IMR-90 (cell line): ENCODE data around the gene ZBTB8A. TPM values are rescaled to one million over a fixed set of nuclear protein-coding genes. Genes with fewer than 3 reads are reported as not detected.

Source experiments
- ATAC-seq: fragments of 200-7000 bp; cut with Tn5 transposase; 2 replicates; pipeline ENCODE4 v1.9.1; 2020; ENCODE audit warnings: low read depth, mild to moderate bottlenecking, moderate library complexity
- BruUV-seq: library from RNA; stranded (reverse); fragments of 400-500 nt; replicated peaks from 2 replicates; lab custom pipeline; 2021; lab: Mats Ljungman, UMichigan
- CTCF ChIA-PET: fragments of 300-600 bp; formaldehyde crosslinking; extraction: SDS; loops from one replicate; lab custom pipeline; 2021; ENCODE audit warnings: antibody characterized with exemption; lab: Yijun Ruan, JAX
- POLR2A ChIA-PET: fragments of 300-600 bp; sonication (Branson Sonifier 250); formaldehyde crosslinking; loops from one replicate; lab custom pipeline; 2022; ENCODE audit warnings: antibody characterized with exemption; ENCODE audit not compliant: unreplicated experiment; lab: Charles Lee
- DNase-seq: peaks from one replicate; pipeline ENCODE4 v3.0.0; 2013
- H2AFZ ChIP-seq: replicated peaks from 2 replicates; pipeline ENCODE3; 2013; ENCODE audit warnings: low read length, mild to moderate bottlenecking; ENCODE audit not compliant: poor library complexity
- H2AK5ac ChIP-seq: 2 replicates; pipeline ENCODE4 v1.6.1; 2013; ENCODE audit warnings: low read depth, low read length, inconsistent platforms
- H2AK9ac ChIP-seq: replicated peaks from 2 replicates; pipeline ENCODE3; 2013; ENCODE audit warnings: mild to moderate bottlenecking, low read depth, low read length, moderate library complexity; ENCODE audit not compliant: poor library complexity
- H2BK120ac ChIP-seq: 2 replicates; pipeline ENCODE4 v1.6.1; 2013; ENCODE audit warnings: low read depth, low read length, inconsistent platforms
- H2BK15ac ChIP-seq: 3 replicates; pipeline ENCODE4 v1.6.1; 2013; ENCODE audit warnings: low read depth, low read length, inconsistent platforms
- H2BK20ac ChIP-seq: 2 replicates; pipeline ENCODE4 v1.6.1; 2013; ENCODE audit warnings: low read depth, mild to moderate bottlenecking, inconsistent platforms, low read length, moderate library complexity
- H2BK5ac ChIP-seq: 2 replicates; pipeline ENCODE4 v1.6.1; 2013; ENCODE audit warnings: mild to moderate bottlenecking, low read depth, low read length, inconsistent platforms; ENCODE audit not compliant: poor library complexity, severe bottlenecking
- H3K14ac ChIP-seq: replicated peaks from 2 replicates; pipeline ENCODE4 v1.6.1; 2013; ENCODE audit warnings: low read depth, low read length, inconsistent platforms
- H3K18ac ChIP-seq: 2 replicates; pipeline ENCODE4 v1.6.1; 2013; ENCODE audit warnings: low read depth, low read length, control low read depth
- H3K23ac ChIP-seq: 2 replicates; pipeline ENCODE4 v1.6.1; 2013; ENCODE audit warnings: low read depth, low read length, inconsistent platforms
- H3K27ac ChIP-seq: 2 replicates; pipeline ENCODE4 v1.5.1; 2013; ENCODE audit warnings: mild to moderate bottlenecking, control low read depth, low read length; ENCODE audit not compliant: insufficient read depth
- H3K27me3 ChIP-seq: 2 replicates; pipeline ENCODE4 v1.6.1; 2013; ENCODE audit warnings: low read length; ENCODE audit not compliant: control insufficient read depth, insufficient read depth
- H3K36me3 ChIP-seq: 2 replicates; pipeline ENCODE4 v1.6.1; 2013; ENCODE audit warnings: low read length, mixed read lengths; ENCODE audit not compliant: control insufficient read depth, insufficient read depth
- H3K4ac ChIP-seq: 2 replicates; pipeline ENCODE4 v1.6.1; 2013; ENCODE audit warnings: low read depth, low read length, inconsistent platforms
- H3K4me1 ChIP-seq: 2 replicates; pipeline ENCODE4 v1.6.1; 2013; ENCODE audit warnings: low read length, mixed read lengths; ENCODE audit not compliant: control insufficient read depth, insufficient read depth
- H3K4me2 ChIP-seq: 2 replicates; pipeline ENCODE4 v1.6.1; 2013; ENCODE audit warnings: low read depth, mild to moderate bottlenecking, control low read depth, low read length, moderate library complexity
- H3K4me3 ChIP-seq: 2 replicates; pipeline ENCODE4 v1.5.1; 2013; ENCODE audit warnings: low read depth, mild to moderate bottlenecking, control low read depth, low read length, moderate library complexity; ENCODE audit not compliant: insufficient read depth
- H3K56ac ChIP-seq: 2 replicates; pipeline ENCODE4 v1.6.1; 2013; ENCODE audit warnings: low read length, inconsistent platforms; ENCODE audit not compliant: insufficient read depth; ENCODE audit errors: extremely low read depth
- H3K79me1 ChIP-seq, 2 experiments: 2 replicates each; pipeline ENCODE4 v1.6.1; 2013; ENCODE audit warnings: low read length in 2 of 2, inconsistent platforms in 1 of 2, low read depth in 1 of 2
- H3K9ac ChIP-seq: 2 replicates; pipeline ENCODE4 v1.6.1; 2013; ENCODE audit warnings: low read depth, low read length, control low read depth
- H3K9me1 ChIP-seq: 2 replicates; pipeline ENCODE4 v1.6.1; 2013; ENCODE audit warnings: low read length, inconsistent platforms; ENCODE audit not compliant: insufficient read depth
- H3K9me3 ChIP-seq: 2 replicates; pipeline ENCODE4 v1.6.1; 2013; ENCODE audit warnings: low read length; ENCODE audit not compliant: control insufficient read depth, insufficient read depth
- H4K20me1 ChIP-seq: 2 replicates; pipeline ENCODE4 v1.6.1; 2013; ENCODE audit warnings: low read length, inconsistent platforms; ENCODE audit not compliant: insufficient read depth
- H4K5ac ChIP-seq: 2 replicates; pipeline ENCODE4 v1.6.1; 2013; ENCODE audit warnings: mild to moderate bottlenecking, low read depth, low read length, control low read depth
- H4K8ac ChIP-seq, 2 experiments: 2 replicates each; pipeline ENCODE4 v1.6.1; 2013; ENCODE audit warnings: low read depth in 2 of 2, low read length in 2 of 2, control low read depth in 1 of 2, inconsistent platforms in 1 of 2
- H4K91ac ChIP-seq: 2 replicates; pipeline ENCODE4 v1.6.1; 2013; ENCODE audit warnings: low read depth, low read length, inconsistent platforms; ENCODE audit not compliant: insufficient read depth
- CEBPB ChIP-seq: IDR thresholded peaks from 2 replicates; pipeline ENCODE4 v1.6.1; 2012; ENCODE audit warnings: low read depth, low read length, improper control_type of control experiment
- CHD1 ChIP-seq: IDR thresholded peaks from 2 replicates; pipeline ENCODE4 v1.6.1; 2012; ENCODE audit warnings: low read depth, low read length, improper control_type of control experiment
- CTCF ChIP-seq: conservative IDR thresholded peaks from 2 replicates; pipeline ENCODE4 v1.5.1; 2012; ENCODE audit warnings: mild to moderate bottlenecking, low read depth, low read length, improper control_type of control experiment
- ELK1 ChIP-seq: fragments of 150-350 bp; IDR thresholded peaks from 2 replicates; pipeline ENCODE4 v1.6.1; 2016; ENCODE audit warnings: low read depth, mild to moderate bottlenecking, low read length, moderate library complexity, borderline replicate concordance
- MAFK ChIP-seq: IDR thresholded peaks from 2 replicates; pipeline ENCODE4 v1.6.1; 2012; ENCODE audit warnings: low read depth, low read length, improper control_type of control experiment
- MAZ ChIP-seq: IDR thresholded peaks from 2 replicates; pipeline ENCODE4 v1.6.1; 2012; ENCODE audit warnings: low read depth, mild to moderate bottlenecking, low read length, improper control_type of control experiment, moderate library complexity, borderline replicate concordance
- MXI1 ChIP-seq: IDR thresholded peaks from 2 replicates; pipeline ENCODE4 v1.6.1; 2012; ENCODE audit warnings: low read depth, mild to moderate bottlenecking, low read length, moderate library complexity, borderline replicate concordance
- NFE2L2 ChIP-seq: fragments of 150-350 bp; IDR thresholded peaks from 2 replicates; pipeline ENCODE4 v1.6.1; 2016; ENCODE audit warnings: low read depth, mild to moderate bottlenecking, low read length
- RCOR1 ChIP-seq: IDR thresholded peaks from 2 replicates; pipeline ENCODE4 v1.6.1; 2012; ENCODE audit warnings: mild to moderate bottlenecking, low read length, improper control_type of control experiment; ENCODE audit not compliant: insufficient replicate concordance
- RFX5 ChIP-seq: IDR thresholded peaks from 2 replicates; pipeline ENCODE4 v1.8.0; 2012; ENCODE audit warnings: low read depth, mild to moderate bottlenecking, low read length, moderate library complexity
- USF2 ChIP-seq: fragments of 150-350 bp; IDR thresholded peaks from 2 replicates; pipeline ENCODE4 v1.6.1; 2017; ENCODE audit warnings: mild to moderate bottlenecking, antibody characterized with exemption, low read length, low read depth
- WGBS, 2 experiments: methylation state at CpG; one replicate each; pipeline versions ENCODE4 v1.1.5 to v1.1.7; 2013; ENCODE audit warnings: missing lambda C conversion rate in 2 of 2; ENCODE audit not compliant: insufficient read length in 1 of 2; ENCODE audit errors: extremely low coverage in 2 of 2; 5-methylcytosine and 5-hydroxymethylcytosine counted together
- dilution Hi-C: fragments of 300-500 bp; cut with HindIII; formaldehyde crosslinking; loops from one replicate; pipeline ENCODE4 v1.14.3; 2018; ENCODE audit warnings: low sequenced_read_pairs; ENCODE audit not compliant: unreplicated experiment
- in situ Hi-C: fragments of 300-500 bp; cut with MboI; formaldehyde crosslinking; loops from 3 replicates; pipeline ENCODE4 v1.14.3; 2019; ENCODE audit warnings: low sequenced_read_pairs, inconsistent platforms, mixed read lengths
- intact Hi-C: fragments of 100-400 bp; cut with micrococcal nuclease; formaldehyde crosslinking; loops from 2 replicates; pipeline ENCODE4 v1.10.0; 2022
- polyA plus RNA-seq, 3 experiments: library from polyadenylated mRNA; depleted of rRNA; stranded (reverse); fragments of >200 nt; gene quantifications; 2 replicates each; pipeline ENCODE4 v1.2.3, GENCODE V29; 2012; ENCODE audit warnings: low replicate concordance in 1 of 3
- total RNA-seq: library from RNA; depleted of rRNA; stranded (reverse); fragments of >200 nt; gene quantifications from 2 replicates; pipeline ENCODE4 v1.2.3, GENCODE V29; 2012

ZBTB8A gene
- total and polyA plus RNA-seq, 2 of the 4 experiments (the other 2 are of a cell fraction): 2.1 to 6.1 TPM

- H2BK15ac ChIP-seq: no peak overlapping the region
- intact Hi-C loops (loop anchor here (5.0 kb wide), 1 partner anchor 176 kb away; no protein-coding TSS in a partner anchor), dilution Hi-C loops (no loop called here), in situ Hi-C loops (no loop called here)
- no peak overlapping the region for H3K9ac ChIP-seq
- no peak overlapping the region for H2AFZ ChIP-seq
- no CpG with 5 or more reads among the region's 5 CpGs for WGBS, 2 experiments
- H2AK9ac ChIP-seq: no peak overlapping the region
- H3K4me1 ChIP-seq: no peaks in the 10 kb centered on the region
- no peak overlapping the region for H3K14ac ChIP-seq
- ATAC-seq (no peak), DNase-seq (no peak)
- H3K79me1 ChIP-seq: peaks cover 0 to 6% of the 10 kb centered on the region in 2 experiments; a peak in 2 of 4 replicates
- H3K36me3 ChIP-seq: peaks cover 11% of the 10 kb centered on the region
- CTCF ChIA-PET: no interaction called here
- no peak overlapping the region for H3K27ac ChIP-seq
- no peak overlapping the region for H4K91ac ChIP-seq
- H3K4ac ChIP-seq: no peak overlapping the region
- no peak overlapping the region for H2BK5ac ChIP-seq
- H3K56ac ChIP-seq: no peak overlapping the region
- H3K4me2 ChIP-seq: no peak overlapping the region
- H2BK120ac ChIP-seq: no peak overlapping the region
- H3K27me3 ChIP-seq: no peaks in the 10 kb centered on the region
- H3K23ac ChIP-seq: no peak overlapping the region
- H3K9me3 ChIP-seq: no peaks in the 10 kb centered on the region
- H3K9me1 ChIP-seq: peaks cover 6% of the 10 kb centered on the region; the same call in 1 of the 2 replicates
- H3K4me3 ChIP-seq: no peak overlapping the region
- POLR2A ChIA-PET: no interaction called here
- no peak overlapping the region for H4K5ac ChIP-seq
- no peak overlapping the region for H2AK5ac ChIP-seq
- no peak overlapping the region for H2BK20ac ChIP-seq
- no TSS peak for BruUV-seq
- H4K8ac ChIP-seq: no peak overlapping the region
- H3K18ac ChIP-seq: no peak overlapping the region
- TF ChIP-seq RCOR1: no peak
- no peak for TF ChIP-seq ELK1
- no peak for TF ChIP-seq MXI1
- TF ChIP-seq MAZ: no peak
- no peak for TF ChIP-seq CEBPB
- no peak for TF ChIP-seq CTCF
- TF ChIP-seq USF2: no peak
- no peak for TF ChIP-seq MAFK
- no peak for TF ChIP-seq RFX5
- no peak for TF ChIP-seq CHD1
- TF ChIP-seq NFE2L2: no peak
- no peaks in the 10 kb centered on the region; the same call in 1 of the 2 replicates for H4K20me1 ChIP-seq
Observed at GRCh38 chr1:32623775-32624174, 84.5 kb downstream of the ZBTB8A start.
